GM12878 (cell line): ENCODE data around the gene GRIN2A. TPM values are rescaled to one million over a fixed set of nuclear protein-coding genes. Genes with fewer than 3 reads are reported as not detected.

ENCODE experiments used
- ATAC-seq: fragments of 200-7000 bp; cut with Tn5 transposase; 3 replicates; pipeline ENCODE4 v1.9.1; 2020; ENCODE audit warnings: mild to moderate bottlenecking, moderate library complexity
- BruUV-seq: library from RNA; stranded (reverse); fragments of 400-500 nt; replicated peaks from 2 replicates; lab custom pipeline; 2021; lab: Mats Ljungman, UMichigan
- CTCF ChIA-PET: fragments of 300-600 bp; sonication (Branson Sonifier 250); formaldehyde crosslinking; extraction: SDS; loops from one replicate; lab custom pipeline; 2021; ENCODE audit warnings: inconsistent platforms; lab: Yijun Ruan, JAX
- POLR2A ChIA-PET: fragments of 350-600 bp; formaldehyde crosslinking; extraction: SDS; loops from one replicate; lab custom pipeline; 2021; ENCODE audit warnings: inconsistent platforms; lab: Charles Lee
- RAD21 ChIA-PET: fragments of 300-600 bp; sonication (Branson Sonifier 250); formaldehyde crosslinking; loops from one replicate; lab custom pipeline; 2023; ENCODE audit warnings: antibody characterized with exemption; ENCODE audit not compliant: unreplicated experiment; lab: Charles Lee
- SMC1A ChIA-PET: fragments of 300-600 bp; sonication (Branson Sonifier 250); formaldehyde crosslinking; loops from one replicate; lab custom pipeline; 2023; ENCODE audit not compliant: unreplicated experiment, uncharacterized antibody; lab: Charles Lee
- DNase-seq: peaks from one replicate; pipeline ENCODE4 v3.0.0-alpha.2; 2011; ENCODE audit warnings: low read depth, low spot score
- FAIRE-seq: peaks from 3 replicates; lab custom pipeline; 2011; peaks lifted over from hg19 to GRCh38; lab: Jason Lieb, UNC
- H2AFZ ChIP-seq: 2 replicates; pipeline ENCODE4 v1.6.0; 2011; ENCODE audit warnings: low read depth, low read length, control low read depth; ENCODE audit not compliant: control insufficient read depth
- H3K27ac ChIP-seq: 2 replicates; pipeline ENCODE4 v1.5.1; 2011; ENCODE audit warnings: control low read depth; ENCODE audit not compliant: control insufficient read depth, insufficient read depth
- H3K27me3 ChIP-seq, 2 experiments: replicated peaks in 1 of 2; 2 replicates each; pipeline versions ENCODE4 v1.6.0 to v1.6.1; 2011; ENCODE audit warnings: low read length in 1 of 2; ENCODE audit not compliant: control insufficient read depth in 2 of 2, insufficient read depth in 2 of 2
- H3K36me3 ChIP-seq, 2 experiments: 2 replicates each; pipeline ENCODE4 v1.5.1; 2011; ENCODE audit warnings: low read length in 1 of 2; ENCODE audit not compliant: control insufficient read depth in 2 of 2, insufficient read depth in 2 of 2
- H3K4me1 ChIP-seq: 2 replicates; pipeline ENCODE4 v1.6.1; 2011; ENCODE audit warnings: mild to moderate bottlenecking, low read length, moderate library complexity, mixed read lengths; ENCODE audit not compliant: control insufficient read depth, insufficient read depth
- H3K4me2 ChIP-seq: 2 replicates; pipeline ENCODE4 v1.6.0; 2011; ENCODE audit warnings: control low read depth; ENCODE audit not compliant: control insufficient read depth, insufficient read depth
- H3K4me3 ChIP-seq: fragments of 200-600 bp; sonication (generic); 2 replicates; pipeline ENCODE4 v1.5.1; 2016
- H3K79me2 ChIP-seq: 2 replicates; pipeline ENCODE4 v1.6.0; 2011; ENCODE audit warnings: low read length; ENCODE audit not compliant: control insufficient read depth, insufficient read depth
- H3K9ac ChIP-seq: 2 replicates; pipeline ENCODE4 v1.8.0; 2011; ENCODE audit warnings: low read length, control low read depth, mixed read lengths; ENCODE audit not compliant: control insufficient read depth, insufficient read depth
- H3K9me3 ChIP-seq: replicated peaks from 3 replicates; pipeline ENCODE4 v1.5.1; 2011; ENCODE audit warnings: mild to moderate bottlenecking, low read length; ENCODE audit not compliant: control insufficient read depth, insufficient read depth
- H4K20me1 ChIP-seq: 2 replicates; pipeline ENCODE4 v1.6.0; 2011; ENCODE audit not compliant: control insufficient read depth, insufficient read depth
- FOXK2 ChIP-seq: fragments of 450-650 bp; IDR thresholded peaks from 2 replicates; pipeline ENCODE4 v1.6.1; 2017; ENCODE audit warnings: mild to moderate bottlenecking, moderate library complexity
- IRF5 ChIP-seq: fragments of 450-650 bp; IDR thresholded peaks from 2 replicates; pipeline ENCODE4 v1.6.1; 2017; ENCODE audit warnings: borderline replicate concordance
- KLF5 ChIP-seq: fragments of 450-650 bp; IDR thresholded peaks from 2 replicates; pipeline ENCODE4 v1.6.1; 2014; ENCODE audit warnings: mild to moderate bottlenecking; ENCODE audit not compliant: partially characterized antibody
- MEF2A ChIP-seq: IDR thresholded peaks from 2 replicates; pipeline ENCODE4 v1.6.1; 2011; ENCODE audit warnings: low read depth, mild to moderate bottlenecking, low read length, moderate library complexity; ENCODE audit not compliant: insufficient read depth
- MLLT1 ChIP-seq: fragments of 450-650 bp; IDR thresholded peaks from 2 replicates; pipeline ENCODE4 v1.6.1; 2016; ENCODE audit warnings: mild to moderate bottlenecking
- NFIC ChIP-seq: IDR thresholded peaks from 2 replicates; pipeline ENCODE4 v1.6.1; 2012; ENCODE audit warnings: low read depth, mild to moderate bottlenecking, inconsistent platforms, low read length, moderate library complexity
- NFYA ChIP-seq: IDR thresholded peaks from 2 replicates; pipeline ENCODE4 v1.6.1; 2011; ENCODE audit warnings: low read depth, mild to moderate bottlenecking, low read length, improper control_type of control experiment, borderline replicate concordance
- NFYB ChIP-seq: IDR thresholded peaks from 2 replicates; pipeline ENCODE4 v1.6.1; 2011; ENCODE audit warnings: low read depth, mild to moderate bottlenecking, low read length, improper control_type of control experiment, moderate library complexity; ENCODE audit not compliant: insufficient read depth
- NR2C1 ChIP-seq: fragments of 450-650 bp; IDR thresholded peaks from 2 replicates; pipeline ENCODE4 v1.6.1; 2017; ENCODE audit warnings: antibody characterized with exemption, mild to moderate bottlenecking, moderate library complexity
- PAX8 ChIP-seq: fragments of 450-650 bp; IDR thresholded peaks from 2 replicates; pipeline ENCODE4 v1.6.1; 2017; ENCODE audit warnings: mild to moderate bottlenecking, moderate library complexity
- PKNOX1 ChIP-seq: fragments of 450-650 bp; IDR thresholded peaks from 2 replicates; pipeline ENCODE4 v1.6.1; 2016; ENCODE audit warnings: mild to moderate bottlenecking
- POLR2AphosphoS5 ChIP-seq: IDR thresholded peaks from 2 replicates; pipeline ENCODE4 v1.6.1; 2011; ENCODE audit warnings: mild to moderate bottlenecking, low read length, inconsistent platforms
- TAF1 ChIP-seq: IDR thresholded peaks from 2 replicates; pipeline ENCODE4 v1.6.1; 2011; ENCODE audit warnings: mild to moderate bottlenecking, low read depth, low read length, borderline replicate concordance
- ZNF687 ChIP-seq: fragments of 450-650 bp; IDR thresholded peaks from 2 replicates; pipeline ENCODE4 v1.6.1; 2017; ENCODE audit warnings: mild to moderate bottlenecking, moderate library complexity
- ZZZ3 ChIP-seq: IDR thresholded peaks from 2 replicates; pipeline ENCODE4 v1.6.1; 2011; ENCODE audit warnings: low read depth; ENCODE audit not compliant: control insufficient read depth, insufficient read length
- in situ Hi-C: fragments of 300-500 bp; cut with MboI; formaldehyde crosslinking; loops from 9 replicates; pipeline ENCODE4 v1.14.3; 2018; ENCODE audit warnings: mixed read lengths
- intact Hi-C: fragments of 100-400 bp; cut with micrococcal nuclease; formaldehyde crosslinking; loops from one replicate; pipeline ENCODE4 v1.14.2; 2022; ENCODE audit not compliant: unreplicated experiment
- polyA plus RNA-seq, 11 experiments: library from polyadenylated mRNA; depleted of rRNA in 4 of 11; unstranded in 6 of 11; stranded (reverse) in 5 of 11; fragments of >200 nt; fragmentation: Nextera tagmentation in 4 of 11; fragmentation: Illumina TruSeq in 1 of 11; extraction: Ambion mirVana in 4 of 11; extraction: Trizol in 1 of 11; gene quantifications; 1 replicate in 1 of 11; 2 replicates in 10 of 11; pipeline versions ENCODE4 v1.2.1 to v1.2.3, GENCODE V29; 2011 to 2016; ENCODE audit warnings: inconsistent platforms in 2 of 11, missing spikeins in 2 of 11, low read depth in 1 of 11
- total RNA-seq, 4 experiments: library from RNA; depleted of rRNA in 3 of 4; stranded (reverse); fragments of >200 nt in 3 of 4; fragmentation: Illumina TruSeq in 1 of 4; extraction: Trizol in 1 of 4; gene quantifications; 2 replicates each; pipeline versions ENCODE4 v1.2.1 to v1.2.3, GENCODE V29; 2013 to 2021

GRIN2A gene
- total and polyA plus RNA-seq, 10 of the 15 experiments (the other 5 are each of a cell fraction or from before 2014, with no cell fraction given): 2.4 to 13.3 (median 7.3) TPM

GRCh38 chr16:10103118-10103517 lies 79.1 kb downstream of the GRIN2A start:
- Histone ChIP-seq H3K9ac (no peak overlapping the region), H3K4me2 (no peak overlapping the region), H3K27me3 (no peaks in the 10 kb centered on the region), H3K27ac (no peak overlapping the region), H3K9me3 (no peaks in the 10 kb centered on the region; the same call in 2 of the 3 replicates), H2AFZ (no peak overlapping the region), H4K20me1 (no peaks in the 10 kb centered on the region), H3K4me1 (no peaks in the 10 kb centered on the region), H3K4me3 (no peak overlapping the region), H3K36me3 (no peaks in the 10 kb centered on the region), H3K79me2 (no peaks in the 10 kb centered on the region)
- DNase-seq (no peak), ATAC-seq (no peak), FAIRE-seq (no peak)
- in situ Hi-C loops (no loop called here), intact Hi-C loops (no loop called here)
- ChIA-PET CTCF (interaction anchor here (1.4 to 1.5 kb wide), 2 partner anchors 17 to 20 kb away, joined by 3 to 4 read pairs; no protein-coding TSS in a partner anchor), RAD21 (no interaction called here), POLR2A (no interaction called here), SMC1A (interaction anchor here (1.3 to 1.4 kb wide), 2 partner anchors 9 to 190 kb away, joined by 3 to 4 read pairs; no protein-coding TSS in a partner anchor)
- no TSS peak for BruUV-seq
- TF ChIP-seq MEF2A: no peak
- no peak for TF ChIP-seq POLR2AphosphoS5
- no peak for TF ChIP-seq NFYA
- no peak for TF ChIP-seq KLF5
- no peak for TF ChIP-seq PAX8
- TF ChIP-seq ZNF687: no peak
- no peak for TF ChIP-seq ZZZ3
- TF ChIP-seq MLLT1: no peak
- TF ChIP-seq FOXK2: no peak
- TF ChIP-seq NFIC: no peak
- TF ChIP-seq PKNOX1: no peak
- TF ChIP-seq NFYB: no peak
- TF ChIP-seq TAF1: no peak
- TF ChIP-seq NR2C1: no peak
- no peak for TF ChIP-seq IRF5
